GM12891 (cell line): ENCODE results near the gene WDR45B.

Source experiments
- POLR2AphosphoS5 ChIP-seq: IDR thresholded peaks from 2 replicates; pipeline ENCODE4 v1.6.1; 2011; ENCODE audit warnings: low read depth, low read length, control low read depth
- TAF1 ChIP-seq: IDR thresholded peaks from 2 replicates; pipeline ENCODE4 v1.6.1; 2011; ENCODE audit warnings: low read depth, low read length, control low read depth

DNA sequence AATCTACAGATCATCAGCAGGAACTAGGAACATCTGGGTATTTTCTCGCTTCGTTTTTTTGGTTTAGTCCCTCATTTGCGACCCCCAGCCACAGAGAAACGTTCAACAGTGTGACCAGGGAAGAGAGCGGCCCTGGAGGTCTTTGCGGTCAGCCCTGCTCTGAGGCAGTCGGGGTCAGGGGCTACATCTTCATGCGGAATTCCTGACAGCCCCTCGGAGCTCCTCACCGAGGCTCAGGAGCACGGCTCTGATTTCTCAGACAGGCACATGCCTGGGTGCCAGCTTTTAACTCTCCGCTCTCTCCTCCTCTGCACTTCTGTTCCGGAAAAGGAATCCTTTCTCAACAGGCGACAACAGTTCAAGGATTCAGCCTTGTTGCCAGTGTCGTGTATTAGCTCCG lies 8.0 kb upstream of the WDR45B start:
- no peak for TF ChIP-seq POLR2AphosphoS5
- TF ChIP-seq TAF1 = no peak
